Gastroesophageal sphincter (tissue), 3 donors: Measurements from ENCODE around the gene MFSD11.

Source experiments
- CTCF ChIP-seq, 4 experiments: fragments of 200-600 bp in 2 of 4; fragments of 450-650 bp in 2 of 4; sonication (generic) in 1 of 4; IDR thresholded peaks; one replicate each; pipeline ENCODE4 v1.5.1; 2017 to 2019; ENCODE audit warnings: antibody characterized with exemption in 4 of 4, mild to moderate bottlenecking in 2 of 4, moderate library complexity in 2 of 4
- EP300 ChIP-seq: sonication (generic); formaldehyde crosslinking; IDR thresholded peaks from one replicate; pipeline ENCODE4 v1.6.1; 2017; ENCODE audit warnings: antibody characterized with exemption, mild to moderate bottlenecking
- POLR2A ChIP-seq, 2 donors: fragments of 450-650 bp; IDR thresholded peaks; one replicate each; pipeline ENCODE4 v1.6.1; 2017; ENCODE audit warnings: antibody characterized with exemption in 2 of 2, mild to moderate bottlenecking in 2 of 2, moderate library complexity in 1 of 2
- POLR2AphosphoS5 ChIP-seq: sonication (generic); formaldehyde crosslinking; IDR thresholded peaks from one replicate; pipeline ENCODE4 v1.6.1; 2017; ENCODE audit warnings: antibody characterized with exemption

- no peak for TF ChIP-seq CTCF (IDR thresholded peaks at IDR 0.05)
- TF ChIP-seq POLR2A (IDR thresholded peaks at IDR 0.05) = no peak
- no peak for TF ChIP-seq POLR2AphosphoS5
- no peak for TF ChIP-seq EP300
Measured at GRCh38 chr17:76702076-76702475, 35.8 kb upstream of the MFSD11 start.
